NOMO-1 treated with dmso at 0.1 percent for 144 hours (cell line): ENCODE data around the gene CAPZA1.
"Not testable (repeated sequence)": the region's sequence is repeated elsewhere in the genome, so short reads cannot be mapped to it uniquely, and the experiment has no call there.

Experiments
- DNase-seq: peaks from one replicate; lab custom pipeline; 2025; ENCODE audit not compliant: unreplicated experiment; lab: John Stamatoyannopoulos, UW

The CAPZA1 gene

DNA sequence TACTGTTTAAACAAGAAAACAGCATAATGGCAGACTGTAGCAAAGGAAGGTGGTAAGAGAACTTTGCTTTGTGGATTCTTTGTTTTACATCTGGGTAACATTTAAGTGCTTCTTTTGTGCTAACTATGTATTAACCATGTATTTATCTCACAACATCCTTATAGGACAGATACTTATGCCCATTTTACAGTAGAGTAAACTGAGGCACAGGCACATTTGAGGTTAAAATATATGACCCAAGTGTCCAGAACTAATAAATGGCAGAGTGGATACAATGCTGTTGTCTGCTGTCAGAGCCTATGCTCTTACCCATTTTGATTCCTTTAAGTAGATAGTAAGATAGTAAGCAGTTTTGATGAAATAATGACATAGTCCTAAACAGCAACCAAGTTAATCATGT is 7.3 kb downstream of the CAPZA1 start:
- no peak for DNase-seq

DNA sequence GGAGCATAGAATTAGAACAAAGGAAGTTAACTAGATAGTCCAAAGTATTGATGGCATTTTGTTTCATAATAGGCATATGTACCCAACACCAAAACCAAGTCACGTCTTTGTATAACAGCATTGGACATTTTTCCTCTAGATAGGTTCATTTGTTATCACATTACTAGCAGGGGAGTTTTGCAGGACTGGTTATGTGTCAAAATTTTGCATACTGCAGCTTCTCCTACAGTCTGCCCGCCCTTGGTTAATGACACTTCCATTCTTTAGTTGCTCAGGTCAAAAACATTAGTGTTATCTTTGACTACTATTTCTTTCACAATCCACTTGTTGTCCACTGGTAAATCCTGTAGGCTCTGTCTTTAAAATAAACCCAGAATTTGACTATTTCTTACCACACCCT is 8.9 kb downstream of the CAPZA1 start:
- no peak for DNase-seq

DNA sequence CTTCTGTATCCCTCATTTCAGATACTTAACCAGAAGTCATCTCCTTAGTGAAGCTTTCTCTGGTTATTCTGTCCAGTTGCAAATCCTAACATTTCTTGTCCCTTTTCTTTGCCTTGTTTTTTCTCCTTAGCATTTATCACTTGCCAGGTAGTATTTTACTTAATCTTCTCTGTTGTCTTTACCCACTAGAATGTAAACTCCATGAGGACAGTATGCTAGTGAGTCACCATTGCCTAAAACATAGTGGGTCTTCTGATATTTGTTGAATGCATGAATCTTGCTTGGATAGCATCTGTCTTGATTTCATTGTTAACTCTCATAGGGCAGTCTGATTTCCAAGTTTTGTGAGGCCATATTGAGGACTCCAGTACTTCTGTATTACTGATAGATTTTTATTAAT is 9.6 kb downstream of the CAPZA1 start:
- DNase-seq = no peak

DNA sequence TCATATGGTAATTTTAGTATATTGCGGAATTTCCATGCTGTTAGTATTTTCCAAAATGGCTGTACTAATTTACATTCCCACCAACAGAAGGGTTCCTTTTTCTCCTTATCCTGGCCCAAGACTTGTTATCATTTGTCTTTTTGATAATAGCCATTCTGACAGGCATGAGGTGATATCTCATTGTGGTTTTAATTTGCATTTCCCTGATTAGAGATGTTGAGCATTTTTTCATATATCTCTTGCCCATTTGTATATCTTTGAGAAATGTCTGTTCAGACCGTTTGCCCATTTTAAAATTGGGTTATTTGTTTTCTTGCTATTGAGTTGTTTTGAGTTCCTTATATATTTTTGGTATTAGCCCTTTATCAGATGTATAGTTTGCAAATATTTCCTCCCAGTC is 14.0 kb downstream of the CAPZA1 start:
- no peak for DNase-seq

DNA sequence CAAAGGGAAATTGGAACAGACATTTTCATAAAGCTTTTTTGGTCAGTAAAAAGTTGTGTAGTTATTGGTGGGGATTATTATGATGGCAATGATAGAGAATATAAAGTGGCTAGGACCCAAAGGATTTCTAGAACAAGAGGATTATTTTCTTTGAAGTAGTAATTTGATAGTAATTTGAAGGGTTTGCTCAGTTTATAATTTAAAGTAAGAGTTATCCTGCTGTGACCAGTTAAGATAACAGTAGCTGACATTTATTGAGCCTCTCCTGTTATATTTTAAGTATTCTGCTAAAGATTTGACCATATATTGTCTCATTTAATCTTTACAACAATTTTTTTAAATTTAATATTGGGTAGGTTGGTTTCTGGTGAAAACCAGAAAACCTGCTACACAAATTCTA is 14.7 kb downstream of the CAPZA1 start:
- DNase-seq = no peak

DNA sequence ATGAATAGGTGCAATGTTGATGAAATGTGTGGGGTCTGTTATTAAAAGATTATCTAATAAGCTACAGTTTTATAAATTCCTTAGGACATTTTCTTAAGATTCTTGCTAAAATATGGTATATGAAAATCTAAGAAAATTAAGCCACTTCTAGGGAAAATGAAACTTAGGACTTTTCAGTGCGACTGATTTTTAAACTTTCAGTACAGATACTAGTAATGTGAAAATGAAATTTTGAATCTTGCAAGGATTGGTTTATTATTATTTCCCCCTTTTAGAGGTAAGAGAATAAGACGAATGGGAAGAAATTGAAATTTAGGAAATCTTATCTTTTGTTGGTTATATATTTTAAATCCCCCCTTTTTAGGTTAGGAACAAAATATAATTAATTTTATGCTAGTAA is 16.4 kb downstream of the CAPZA1 start:
- no peak for DNase-seq

DNA sequence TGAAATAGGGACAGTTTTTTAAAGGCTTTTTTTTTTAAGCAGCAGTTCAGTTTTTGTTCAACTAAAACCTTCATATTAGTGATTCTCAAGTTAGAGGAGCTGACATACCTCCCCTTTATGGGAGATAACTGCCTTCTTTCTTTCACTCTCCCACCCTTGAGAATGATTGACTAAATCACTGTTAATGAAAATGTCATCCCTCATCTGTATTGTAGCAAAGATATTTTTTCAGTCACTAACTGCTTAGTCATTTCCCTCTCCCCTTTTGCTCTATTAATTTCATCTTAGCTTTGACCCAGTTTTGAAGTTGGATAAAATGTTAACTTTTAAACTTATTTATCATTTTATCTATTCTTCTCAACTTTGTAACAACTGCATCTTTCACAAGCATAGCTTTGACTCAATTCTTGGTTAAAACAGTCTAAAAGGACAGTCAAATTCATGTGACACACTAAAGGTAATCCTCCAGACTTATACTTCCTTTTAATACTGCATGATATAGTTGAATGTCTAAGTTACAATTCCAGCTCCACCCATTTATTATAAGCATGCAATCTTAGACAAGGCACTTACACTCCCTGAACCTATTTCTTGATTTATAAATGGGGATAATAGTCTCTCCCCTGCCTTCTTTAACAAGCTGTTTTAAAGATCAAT is 17.1 kb downstream of the CAPZA1 start:
- no peak for DNase-seq

DNA sequence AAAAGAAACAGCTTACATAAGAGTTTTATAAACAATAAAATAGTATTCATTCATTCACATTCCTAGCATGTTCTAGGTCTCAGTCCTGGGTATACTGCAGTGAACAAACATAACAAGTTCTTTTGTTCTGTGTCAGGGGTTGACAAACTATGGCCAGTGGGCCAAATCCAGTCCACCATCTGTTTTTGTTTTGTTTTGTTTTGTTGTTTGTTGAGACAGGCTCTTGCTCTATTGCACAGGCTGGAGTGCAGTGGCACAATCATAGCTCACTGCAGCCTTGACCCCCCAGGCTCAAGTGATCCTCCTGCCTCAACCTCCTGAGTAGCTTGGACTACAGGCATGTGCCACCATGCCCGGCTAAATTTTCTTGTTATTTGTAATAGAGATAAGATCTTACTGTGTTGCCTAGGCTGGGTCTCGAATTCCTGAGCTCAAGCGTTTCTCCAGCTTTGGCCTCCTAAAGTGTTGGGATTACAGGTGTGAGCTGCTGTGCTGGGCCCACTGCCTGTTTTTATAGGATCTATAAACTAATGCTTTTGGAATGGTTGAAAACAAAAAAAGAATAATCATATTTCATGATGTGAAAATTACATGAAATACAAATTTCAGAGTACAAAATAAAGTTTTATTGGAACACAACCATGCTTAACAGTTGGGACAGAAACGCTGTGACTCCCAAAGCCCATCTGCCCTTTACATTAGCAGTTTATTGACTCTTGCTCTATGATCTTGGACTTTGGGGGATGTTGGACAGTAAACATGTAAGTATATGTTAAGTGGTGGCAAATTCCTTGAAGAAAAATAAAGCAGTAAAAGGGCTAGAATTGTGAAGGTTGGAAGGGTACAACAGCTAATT is 17.9 kb downstream of the CAPZA1 start:
- DNase-seq = no peak

DNA sequence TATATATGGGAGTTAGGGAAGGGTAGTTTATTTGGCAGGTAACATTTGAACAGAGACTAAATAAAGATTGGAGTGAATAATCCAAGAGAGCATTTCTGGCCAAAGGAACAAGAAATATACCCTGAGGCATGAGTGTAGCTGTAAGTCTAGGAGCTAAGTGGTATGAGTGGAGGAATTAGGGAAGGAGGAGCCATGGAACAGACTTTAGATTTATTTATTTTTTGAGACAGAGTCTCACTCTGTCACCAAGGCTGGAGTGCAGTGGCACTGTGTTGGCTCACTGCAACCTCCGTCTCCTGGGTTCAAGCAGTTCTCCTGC is 18.4 kb downstream of the CAPZA1 start:
- no peak for DNase-seq

DNA sequence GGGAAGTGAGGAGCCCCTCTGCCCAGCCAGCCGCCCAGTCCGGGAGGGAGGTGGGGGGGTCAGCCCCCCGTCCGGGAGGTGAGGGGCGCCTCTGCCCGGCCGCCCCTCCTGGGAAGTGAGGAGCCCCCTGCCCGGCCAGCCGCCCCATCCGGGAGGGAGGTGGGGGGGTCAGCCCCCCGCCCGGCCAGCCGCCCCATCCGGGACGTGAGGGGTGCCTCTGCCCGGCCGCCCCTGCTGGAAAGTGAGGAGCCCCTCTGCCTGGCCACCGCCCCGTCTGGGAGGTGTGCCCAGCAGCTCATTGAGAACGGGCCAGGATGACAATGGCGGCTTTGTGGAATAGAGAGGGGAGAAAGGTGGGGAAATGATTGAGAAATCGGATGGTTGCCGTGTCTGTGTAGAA is 20.8 kb downstream of the CAPZA1 start:
- not testable (repeated sequence) for DNase-seq

DNA sequence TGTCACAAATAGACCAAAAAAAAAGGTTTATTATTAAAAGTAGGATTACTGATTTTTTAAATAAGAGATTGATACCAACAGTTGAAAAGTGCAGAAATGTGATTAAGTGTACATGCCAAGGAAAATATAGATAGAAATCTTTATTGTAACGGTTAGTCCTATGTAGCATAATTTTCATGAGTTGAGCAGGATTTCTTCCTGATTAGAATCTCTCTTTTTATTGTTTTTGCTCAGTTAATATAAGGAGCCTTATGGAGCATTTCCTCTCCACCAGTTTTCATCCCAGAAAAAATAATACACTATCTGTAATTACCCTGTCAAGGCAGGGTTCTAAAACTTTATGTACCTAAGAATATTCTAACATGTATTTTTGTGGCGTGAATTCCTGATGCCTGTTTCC is 23.4 kb downstream of the CAPZA1 start:
- DNase-seq = no peak

DNA sequence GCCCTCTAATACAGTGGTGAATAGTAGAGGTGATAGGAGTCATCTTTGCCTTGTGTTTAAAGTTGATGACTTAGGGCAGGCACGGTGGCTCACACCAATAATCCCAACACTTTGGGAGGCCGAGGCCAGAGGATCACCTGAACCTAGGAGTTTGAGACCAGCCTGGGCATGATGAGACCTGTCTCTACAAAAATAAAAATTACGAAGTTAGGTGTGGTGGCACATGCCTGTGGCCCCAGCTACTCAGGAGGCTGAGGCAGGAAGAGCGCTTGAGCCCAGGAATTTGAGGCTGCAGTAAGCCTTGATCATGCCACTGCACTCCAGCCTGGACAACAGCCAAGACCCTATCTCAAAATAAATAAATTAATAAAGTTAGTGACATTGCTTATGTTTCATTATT is 26.6 kb downstream of the CAPZA1 start:
- no peak for DNase-seq

DNA sequence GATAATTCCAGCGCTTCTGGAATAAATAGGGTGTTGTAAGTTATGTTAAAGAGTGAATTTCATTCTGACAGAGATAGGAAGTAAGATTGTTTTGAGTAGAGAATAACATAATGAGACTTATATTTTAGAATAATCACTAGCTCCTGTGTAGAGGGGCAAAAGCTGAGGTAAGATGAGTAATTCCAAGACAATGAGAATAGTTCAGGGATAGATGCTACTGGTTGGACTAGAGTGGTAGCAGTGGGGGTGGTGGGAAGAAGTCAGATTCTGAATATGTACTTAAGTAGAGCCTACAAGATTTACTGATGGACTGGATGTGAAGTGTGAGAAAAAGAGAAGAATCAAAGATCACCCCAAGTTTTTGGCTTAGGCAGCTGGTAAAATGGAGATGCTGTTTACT is 31.6 kb downstream of the CAPZA1 start:
- no peak for DNase-seq

DNA sequence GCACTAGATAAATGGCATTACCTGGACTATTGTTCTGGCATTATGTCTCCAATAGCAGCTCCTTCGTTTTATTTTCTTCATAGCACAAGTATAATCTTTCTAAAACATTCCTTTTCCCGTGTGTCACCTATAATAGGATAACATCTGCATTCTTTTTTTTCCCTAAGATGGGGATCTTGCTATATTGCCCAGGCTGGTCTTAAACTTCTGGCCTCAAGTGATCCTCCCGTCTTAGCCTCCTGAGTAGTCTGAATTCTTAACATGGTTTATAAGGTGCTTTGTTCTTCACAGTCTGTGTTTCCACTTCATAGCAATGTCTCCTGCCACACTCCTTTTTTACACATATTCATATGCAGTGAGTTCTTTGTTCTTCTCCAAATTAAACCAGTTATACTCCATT is 46.2 kb downstream of the CAPZA1 start:
- DNase-seq = no peak

DNA sequence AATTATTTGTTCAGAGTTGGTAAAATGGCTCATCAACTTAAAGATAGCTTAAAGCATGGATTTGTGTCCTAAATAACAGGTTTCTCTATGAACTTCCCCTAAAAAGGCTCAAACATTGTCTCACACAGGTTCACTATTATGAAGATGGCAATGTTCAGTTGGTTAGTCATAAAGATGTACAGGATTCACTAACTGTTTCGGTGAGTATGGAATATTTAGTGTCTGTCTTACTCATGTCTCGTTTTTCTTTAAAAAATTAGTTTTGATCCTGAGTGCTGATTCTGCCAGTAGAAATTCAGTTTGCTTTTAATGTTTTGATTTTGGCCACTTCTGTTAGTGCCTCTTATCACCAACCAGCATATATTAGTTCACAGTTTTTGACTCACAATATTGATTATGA is 47.3 kb downstream of the CAPZA1 start:
- DNase-seq = no peak

DNA sequence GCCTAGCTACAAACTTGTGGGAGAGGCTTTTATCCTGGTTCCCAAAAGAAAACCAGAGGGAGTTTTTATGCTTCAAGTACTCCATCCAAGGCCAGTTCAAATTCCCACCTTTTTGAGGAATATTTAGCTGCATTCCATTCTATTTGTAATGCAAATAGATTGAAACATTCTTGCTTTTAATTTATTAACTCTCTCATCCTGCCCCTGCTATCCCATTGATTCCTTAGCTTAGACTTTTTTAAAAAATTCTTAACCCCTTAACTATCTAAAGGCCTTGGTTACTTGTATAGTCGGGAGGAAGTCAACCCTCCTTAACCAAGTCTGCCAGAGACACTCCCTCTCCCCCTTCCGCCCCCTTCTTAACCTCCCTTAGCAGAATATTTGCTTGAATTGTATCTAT is 52.4 kb downstream of the CAPZA1 start:
- DNase-seq = no peak

DNA sequence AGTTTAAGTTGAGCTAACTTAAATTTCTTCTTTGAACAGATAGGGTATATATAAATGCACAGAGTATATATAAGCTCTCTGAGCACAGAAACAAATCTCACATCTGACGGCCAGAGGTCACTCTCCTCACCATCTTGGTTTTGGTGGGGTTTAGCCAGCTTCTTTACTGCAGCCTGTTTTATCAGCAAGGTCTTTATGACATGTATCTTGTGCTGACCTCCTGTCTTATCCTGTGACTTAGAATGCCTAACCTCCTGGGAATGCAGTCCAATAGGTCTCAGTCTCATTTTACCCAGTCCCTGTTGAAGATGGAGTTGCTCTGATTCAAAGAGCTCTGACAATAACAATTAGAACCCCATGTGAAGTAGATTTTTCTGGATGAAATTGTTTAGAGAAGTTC is 53.2 kb downstream of the CAPZA1 start:
- DNase-seq = no peak

DNA sequence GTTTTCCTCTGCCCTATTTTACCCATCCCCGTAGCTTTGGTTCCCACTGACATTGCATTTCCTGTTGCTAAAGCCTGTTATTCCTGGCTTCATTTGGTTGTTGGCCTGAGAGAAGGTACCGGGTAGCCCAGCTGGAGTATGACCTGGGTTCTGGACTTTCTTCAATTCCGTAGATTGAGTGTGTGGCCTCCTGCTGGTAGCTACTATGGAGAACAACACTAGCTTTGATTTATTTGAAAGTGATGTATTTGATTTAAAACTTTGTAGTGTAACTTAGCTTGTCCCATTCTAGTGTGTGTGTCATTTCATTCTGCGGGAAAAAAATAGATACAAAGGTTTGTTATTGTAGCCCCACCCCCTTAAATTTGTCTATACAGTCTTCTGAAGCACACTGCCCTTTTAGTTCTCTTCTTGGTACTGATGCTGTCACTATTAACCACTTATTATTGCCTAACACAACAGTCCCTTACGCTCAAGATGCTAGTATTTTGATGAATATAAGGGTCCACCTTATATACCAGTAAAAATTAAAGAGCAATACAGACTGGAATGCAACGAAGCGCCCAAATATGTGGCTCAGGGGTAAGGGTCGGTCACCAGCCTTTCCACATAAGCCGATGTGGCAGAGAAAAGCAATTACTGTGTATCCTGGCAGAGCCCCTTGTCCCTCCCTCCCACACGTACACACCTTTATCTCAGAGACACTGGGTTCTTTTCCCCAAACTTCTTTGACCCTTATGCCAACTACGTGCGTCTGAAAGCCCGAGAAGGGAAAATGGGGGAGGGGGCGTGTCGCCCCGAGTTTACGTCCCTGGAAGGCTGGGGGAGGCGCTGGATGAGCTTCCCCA is 54.2 kb downstream of the CAPZA1 start:
- DNase-seq = peak; percentile 47

DNA sequence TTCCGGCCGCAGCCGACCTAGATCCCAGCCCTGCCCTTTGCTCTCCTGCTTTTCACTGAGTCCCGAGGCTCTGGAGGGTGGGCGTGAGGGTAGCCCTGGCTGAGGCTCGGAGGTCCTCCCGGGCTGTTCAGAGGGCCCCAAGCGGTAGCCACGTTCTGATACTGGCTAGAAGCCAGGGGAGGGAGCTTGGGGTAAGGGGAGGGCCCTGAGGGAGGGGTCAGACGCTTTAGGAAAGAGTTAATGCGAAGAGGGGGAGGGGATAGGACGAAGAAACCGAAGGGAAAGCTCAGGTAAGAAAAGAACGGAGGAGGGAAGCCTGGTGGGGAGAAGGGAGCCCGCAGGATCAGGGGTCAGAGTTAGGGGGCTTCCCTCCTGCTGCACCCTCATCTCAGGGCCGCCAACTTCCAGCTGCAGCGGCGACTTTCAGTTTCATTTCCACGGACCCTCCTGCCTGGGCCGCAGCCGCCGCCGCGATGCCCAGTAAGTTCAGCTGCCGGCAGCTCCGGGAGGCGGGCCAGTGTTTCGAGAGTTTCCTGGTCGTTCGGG is 54.9 kb downstream of the CAPZA1 start, which contains the start of gene MOV10:
TSS of gene MOV10 (plus strand) at position 220 of the 546 bp plus-strand sequence. CDS start at position 474, 254 bp downstream.
- peak; percentile 70 for DNase-seq

DNA sequence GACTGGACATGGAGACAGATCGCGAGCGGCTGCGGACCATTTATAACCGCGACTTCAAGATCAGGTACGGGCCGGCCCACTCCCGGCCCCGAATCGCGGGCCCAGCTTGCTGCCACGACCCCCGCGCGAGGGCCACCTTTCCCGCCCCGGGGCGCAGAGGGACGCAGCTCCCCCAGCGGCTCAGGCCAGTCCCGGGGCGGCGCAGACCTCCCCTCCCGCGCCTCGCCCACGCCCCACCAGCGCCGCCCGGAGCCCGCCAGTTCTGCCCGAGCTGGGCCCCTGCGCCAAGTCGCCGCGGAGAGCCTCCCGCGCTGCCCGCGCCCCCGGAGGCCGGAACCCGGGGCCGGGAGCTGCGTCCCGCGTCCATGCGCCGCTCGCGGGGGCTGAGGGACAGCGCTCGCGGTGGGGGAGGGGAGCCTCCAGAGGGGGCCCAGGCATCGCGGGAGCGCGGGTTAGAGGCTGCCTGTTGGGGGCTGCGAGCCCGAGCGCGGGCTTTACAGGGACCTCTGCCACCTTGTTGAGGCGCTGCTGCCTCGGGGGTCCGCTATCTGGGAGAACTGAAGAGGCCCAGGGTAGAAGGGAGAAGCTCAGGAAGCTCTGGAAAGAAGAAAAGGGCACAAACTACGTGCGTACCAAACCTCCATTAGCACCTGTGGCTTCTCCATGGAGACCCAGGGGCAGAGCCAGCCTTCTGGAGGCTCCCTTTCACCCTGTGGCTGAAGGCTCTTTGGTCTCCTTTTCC is 55.5 kb downstream of the CAPZA1 start:
- DNase-seq = peak; percentile 28
